DOHH2 (cell line): ENCODE measurements around the gene CASP12.

Experiments used
- H3F3A ChIP-seq: fragments of 200-600 bp; sonication (generic), shearing (Covaris generic); 2 replicates; pipeline ENCODE4 v1.6.0; 2016; ENCODE audit warnings: antibody characterized with exemption, mild to moderate bottlenecking; ENCODE audit not compliant: control insufficient read depth, insufficient read depth
- H3K27ac ChIP-seq: fragments of 200-600 bp; sonication (generic); 2 replicates; pipeline ENCODE4 v1.5.1; 2014; ENCODE audit warnings: low read depth, mild to moderate bottlenecking, low read length, moderate library complexity
- H3K27me3 ChIP-seq: fragments of 200-600 bp; sonication (generic); 2 replicates; pipeline ENCODE4 v1.6.1; 2014; ENCODE audit warnings: mild to moderate bottlenecking, low read length, mixed read lengths; ENCODE audit not compliant: control insufficient read depth
- H3K36me3 ChIP-seq: fragments of 200-600 bp; sonication (generic); 2 replicates; pipeline ENCODE4 v1.6.1; 2014; ENCODE audit warnings: mild to moderate bottlenecking, low read length, moderate library complexity, mixed read lengths; ENCODE audit not compliant: control insufficient read depth
- H3K4me1 ChIP-seq: fragments of 200-600 bp; sonication (generic); 2 replicates; pipeline ENCODE4 v1.6.1; 2014; ENCODE audit warnings: mild to moderate bottlenecking, low read length, mixed read lengths; ENCODE audit not compliant: control insufficient read depth
- H3K4me2 ChIP-seq: fragments of 200-600 bp; sonication (generic); 2 replicates; pipeline ENCODE4 v1.6.0; 2014; ENCODE audit warnings: mild to moderate bottlenecking, low read length, moderate library complexity
- H3K4me3 ChIP-seq: fragments of 200-600 bp; sonication (generic); 2 replicates; pipeline ENCODE4 v1.5.1; 2014; ENCODE audit warnings: mild to moderate bottlenecking, low read length, mixed read lengths
- H3K79me2 ChIP-seq: fragments of 200-600 bp; sonication (generic); 2 replicates; pipeline ENCODE4 v1.6.1; 2014; ENCODE audit warnings: mild to moderate bottlenecking, low read length, mixed read lengths; ENCODE audit not compliant: control insufficient read depth
- H3K9me2 ChIP-seq: fragments of 200-600 bp; sonication (generic); replicated peaks from 2 replicates; pipeline ENCODE4 v1.6.1; 2014; ENCODE audit warnings: mild to moderate bottlenecking, low read length, mixed read lengths; ENCODE audit not compliant: control insufficient read depth
- H3K9me3 ChIP-seq: fragments of 200-600 bp; sonication (generic); 2 replicates; pipeline ENCODE4 v1.6.1; 2014; ENCODE audit warnings: antibody characterized with exemption, low read length, mixed read lengths; ENCODE audit not compliant: control insufficient read depth, insufficient read depth
- H4K20me1 ChIP-seq: fragments of 200-600 bp; sonication (generic); 2 replicates; pipeline ENCODE4 v1.6.0; 2014; ENCODE audit warnings: low read depth, mild to moderate bottlenecking, antibody characterized with exemption, low read length, moderate library complexity; ENCODE audit not compliant: control insufficient read depth, insufficient read depth
- EZH2phosphoT487 ChIP-seq: fragments of 200-600 bp; sonication (generic); IDR thresholded peaks from 2 replicates; pipeline ENCODE4 v1.6.1; 2017; ENCODE audit warnings: borderline replicate concordance, mild to moderate bottlenecking, antibody characterized with exemption, low read length, moderate library complexity, mixed read lengths
- TF ChIP-seq, protein P1 (sequence below): fragments of 200-600 bp; sonication (generic); IDR thresholded peaks from one replicate; pipeline ENCODE4 v1.5.1; 2014; ENCODE audit warnings: antibody characterized with exemption, mild to moderate bottlenecking, low read depth, low read length; ENCODE audit not compliant: poor library complexity, severe bottlenecking

The CASP12 gene

GRCh38 chr11:104925850-104926249, 27.6 kb upstream of the CASP12 start:
- no peaks in the 10 kb centered on the region for H3K4me1 ChIP-seq
- no peaks in the 10 kb centered on the region for H3K79me2 ChIP-seq
- H3K9me2 ChIP-seq, result no peaks in the 10 kb centered on the region
- no peaks in the 10 kb centered on the region for H3F3A ChIP-seq
- no peak overlapping the region for H3K27ac ChIP-seq
- TF ChIP-seq, protein P1, sequence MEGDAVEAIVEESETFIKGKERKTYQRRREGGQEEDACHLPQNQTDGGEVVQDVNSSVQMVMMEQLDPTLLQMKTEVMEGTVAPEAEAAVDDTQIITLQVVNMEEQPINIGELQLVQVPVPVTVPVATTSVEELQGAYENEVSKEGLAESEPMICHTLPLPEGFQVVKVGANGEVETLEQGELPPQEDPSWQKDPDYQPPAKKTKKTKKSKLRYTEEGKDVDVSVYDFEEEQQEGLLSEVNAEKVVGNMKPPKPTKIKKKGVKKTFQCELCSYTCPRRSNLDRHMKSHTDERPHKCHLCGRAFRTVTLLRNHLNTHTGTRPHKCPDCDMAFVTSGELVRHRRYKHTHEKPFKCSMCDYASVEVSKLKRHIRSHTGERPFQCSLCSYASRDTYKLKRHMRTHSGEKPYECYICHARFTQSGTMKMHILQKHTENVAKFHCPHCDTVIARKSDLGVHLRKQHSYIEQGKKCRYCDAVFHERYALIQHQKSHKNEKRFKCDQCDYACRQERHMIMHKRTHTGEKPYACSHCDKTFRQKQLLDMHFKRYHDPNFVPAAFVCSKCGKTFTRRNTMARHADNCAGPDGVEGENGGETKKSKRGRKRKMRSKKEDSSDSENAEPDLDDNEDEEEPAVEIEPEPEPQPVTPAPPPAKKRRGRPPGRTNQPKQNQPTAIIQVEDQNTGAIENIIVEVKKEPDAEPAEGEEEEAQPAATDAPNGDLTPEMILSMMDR, result no peak
- TF ChIP-seq EZH2phosphoT487, result no peak
- H4K20me1 ChIP-seq, result no peaks in the 10 kb centered on the region
- H3K4me2 ChIP-seq, result no peak overlapping the region
- no peaks in the 10 kb centered on the region for H3K36me3 ChIP-seq
- no peaks in the 10 kb centered on the region for H3K27me3 ChIP-seq
- no peaks in the 10 kb centered on the region; the same call in 1 of the 2 replicates for H3K9me3 ChIP-seq
- no peak overlapping the region for H3K4me3 ChIP-seq

- no peaks in the 10 kb centered on the region for H3K79me2 ChIP-seq
- no peaks in the 10 kb centered on the region for H3K9me3 ChIP-seq
- H3K27me3 ChIP-seq, result no peaks in the 10 kb centered on the region
- no peaks in the 10 kb centered on the region for H3K36me3 ChIP-seq
- no peaks in the 10 kb centered on the region for H4K20me1 ChIP-seq
- no peaks in the 10 kb centered on the region for H3F3A ChIP-seq
- H3K4me1 ChIP-seq, result no peaks in the 10 kb centered on the region
- H3K4me2 ChIP-seq, result no peak overlapping the region
- no peak overlapping the region for H3K4me3 ChIP-seq
- no peak overlapping the region for H3K27ac ChIP-seq
- H3K9me2 ChIP-seq, result no peaks in the 10 kb centered on the region
- no peak for TF ChIP-seq EZH2phosphoT487
Observed at GRCh38 chr11:104918113-104918824, 20.0 kb upstream of the CASP12 start.

- H3K36me3 ChIP-seq, result no peaks in the 10 kb centered on the region
- H3F3A ChIP-seq, result no peaks in the 10 kb centered on the region
- no peaks in the 10 kb centered on the region for H3K27me3 ChIP-seq
- no peaks in the 10 kb centered on the region for H3K79me2 ChIP-seq
- no peak overlapping the region for H3K27ac ChIP-seq
- H3K9me3 ChIP-seq, result no peaks in the 10 kb centered on the region
- no peaks in the 10 kb centered on the region for H3K9me2 ChIP-seq
- H4K20me1 ChIP-seq, result no peaks in the 10 kb centered on the region
- H3K4me1 ChIP-seq, result no peaks in the 10 kb centered on the region
- TF ChIP-seq, protein P1, result no peak
- no peak for TF ChIP-seq EZH2phosphoT487
- H3K4me3 ChIP-seq, result no peak overlapping the region
- no peak overlapping the region for H3K4me2 ChIP-seq
Observed at GRCh38 chr11:104917271-104918112, 19.2 kb upstream of the CASP12 start.

GRCh38 chr11:104916442-104916841, 18.2 kb upstream of the CASP12 start:
- H3K36me3 ChIP-seq, result no peaks in the 10 kb centered on the region
- H4K20me1 ChIP-seq, result no peaks in the 10 kb centered on the region
- no peak overlapping the region for H3K4me3 ChIP-seq
- H3K27me3 ChIP-seq, result no peaks in the 10 kb centered on the region
- H3K4me2 ChIP-seq, result no peak overlapping the region
- H3K9me2 ChIP-seq, result no peaks in the 10 kb centered on the region
- TF ChIP-seq, protein P1, result no peak
- no peak for TF ChIP-seq EZH2phosphoT487
- H3F3A ChIP-seq, result no peaks in the 10 kb centered on the region
- H3K27ac ChIP-seq, result no peak overlapping the region
- no peaks in the 10 kb centered on the region for H3K4me1 ChIP-seq
- no peaks in the 10 kb centered on the region for H3K9me3 ChIP-seq
- H3K79me2 ChIP-seq, result no peaks in the 10 kb centered on the region
